Measurements from ENCODE around the gene TTLL11.

Gene TTLL11

GRCh38 chr9:122116040-122116439 lies 22.9 kb upstream of the TTLL11 start:
- Histone ChIP-seq H3K36me3 (ENCODE audit: control insufficient read depth, insufficient read depth, low read length) (no peaks in the 10 kb centered on the region), H3K4me3 (replicated peaks; ENCODE audit: low read depth, low read length) (no peak overlapping the region), H3K27me3 (replicated peaks; ENCODE audit: control insufficient read depth, insufficient read depth, low read length) (no peaks in the 10 kb centered on the region)
- no peak for TF ChIP-seq CTCF (IDR thresholded peaks at IDR 0.05; ENCODE audit: insufficient read depth, low read length, poor library complexity, severe bottlenecking)
- no peak for DNase-seq (ENCODE audit: extremely low read depth, insufficient read length)

GRCh38 chr9:122115176-122116035 lies 22.3 kb upstream of the TTLL11 start:
- TF ChIP-seq CTCF (IDR thresholded peaks at IDR 0.05; ENCODE audit: insufficient read depth, low read length, poor library complexity, severe bottlenecking): no peak
- DNase-seq (ENCODE audit: extremely low read depth, insufficient read length): no peak
- Histone ChIP-seq H3K27me3 (replicated peaks; ENCODE audit: control insufficient read depth, insufficient read depth, low read length) (no peaks in the 10 kb centered on the region), H3K4me3 (replicated peaks; ENCODE audit: low read depth, low read length) (no peak overlapping the region), H3K36me3 (ENCODE audit: control insufficient read depth, insufficient read depth, low read length) (no peaks in the 10 kb centered on the region)

GRCh38 chr9:122113574-122113973 lies 20.5 kb upstream of the TTLL11 start:
- no peak for DNase-seq (ENCODE audit: extremely low read depth, insufficient read length)
- Histone ChIP-seq H3K36me3 (ENCODE audit: control insufficient read depth, insufficient read depth, low read length) (no peaks in the 10 kb centered on the region), H3K27me3 (replicated peaks; ENCODE audit: control insufficient read depth, insufficient read depth, low read length) (no peaks in the 10 kb centered on the region), H3K4me3 (replicated peaks; ENCODE audit: low read depth, low read length) (no peak overlapping the region)
- TF ChIP-seq CTCF (IDR thresholded peaks at IDR 0.05; ENCODE audit: insufficient read depth, low read length, poor library complexity, severe bottlenecking): no peak

- no peak for DNase-seq (ENCODE audit: extremely low read depth, insufficient read length)
- H3K4me3 ChIP-seq (replicated peaks; ENCODE audit: low read depth, low read length): no peak overlapping the region
- TF ChIP-seq CTCF (IDR thresholded peaks at IDR 0.05; ENCODE audit: insufficient read depth, low read length, poor library complexity, severe bottlenecking): no peak
- no peaks in the 10 kb centered on the region for H3K27me3 ChIP-seq (replicated peaks; ENCODE audit: control insufficient read depth, insufficient read depth, low read length)
- H3K36me3 ChIP-seq (ENCODE audit: control insufficient read depth, insufficient read depth, low read length): no peaks in the 10 kb centered on the region
Observed at GRCh38 chr9:122112238-122112637, 19.1 kb upstream of the TTLL11 start.

- no peak overlapping the region for H3K4me3 ChIP-seq (replicated peaks; ENCODE audit: low read depth, low read length)
- no peak for DNase-seq (ENCODE audit: extremely low read depth, insufficient read length)
- no peaks in the 10 kb centered on the region for H3K27me3 ChIP-seq (replicated peaks; ENCODE audit: control insufficient read depth, insufficient read depth, low read length)
- H3K36me3 ChIP-seq (ENCODE audit: control insufficient read depth, insufficient read depth, low read length): no peaks in the 10 kb centered on the region
- TF ChIP-seq CTCF (IDR thresholded peaks at IDR 0.05; ENCODE audit: insufficient read depth, low read length, poor library complexity, severe bottlenecking): no peak
Observed at GRCh38 chr9:122111413-122112085, 18.4 kb upstream of the TTLL11 start.
